Calu3 (cell line): ENCODE data around the gene CHID1. TPM values are rescaled to one million over a fixed set of nuclear protein-coding genes. Genes with fewer than 3 reads are reported as not detected.
A peak's percentile ranks its signal among the peaks of the same experiment; 100 is the strongest.

Experiments
- BruUV-seq: library from RNA; stranded (reverse); fragments of 400-500 nt; replicated peaks from 2 replicates; lab custom pipeline; 2021; lab: Mats Ljungman, UMichigan
- CTCF ChIA-PET: fragments of 300-600 bp; sonication (Branson Sonifier 250); formaldehyde crosslinking; loops from one replicate; lab custom pipeline; 2022; ENCODE audit warnings: antibody characterized with exemption; lab: Charles Lee
- DNase-seq: peaks from one replicate; pipeline ENCODE4 v3.0.0; 2022
- H3K27ac Mint-ChIP-seq: one replicate; pipeline ENCODE4 v1.8.0; 2022; ENCODE audit warnings: mixed read lengths; ENCODE audit not compliant: unreplicated experiment
- H3K27me3 Mint-ChIP-seq: one replicate; pipeline ENCODE4 v1.8.0; 2022; ENCODE audit warnings: mixed read lengths; ENCODE audit not compliant: unreplicated experiment
- H3K36me3 Mint-ChIP-seq: one replicate; pipeline ENCODE4 v1.8.0; 2022; ENCODE audit warnings: mild to moderate bottlenecking, moderate library complexity, mixed read lengths; ENCODE audit not compliant: insufficient read depth, unreplicated experiment
- H3K4me1 Mint-ChIP-seq: one replicate; pipeline ENCODE4 v1.8.0; 2022; ENCODE audit warnings: mild to moderate bottlenecking, low read depth, mixed read lengths; ENCODE audit not compliant: unreplicated experiment
- H3K4me3 Mint-ChIP-seq: one replicate; pipeline ENCODE4 v1.8.0; 2022; ENCODE audit warnings: mild to moderate bottlenecking, low read depth, moderate library complexity, mixed read lengths; ENCODE audit not compliant: unreplicated experiment
- H3K9me3 Mint-ChIP-seq: one replicate; pipeline ENCODE4 v1.8.0; 2022; ENCODE audit warnings: low read depth, mixed read lengths; ENCODE audit not compliant: unreplicated experiment
- CTCF ChIP-seq: fragments of 200-600 bp; IDR thresholded peaks from one replicate; pipeline ENCODE4 v1.8.0; 2022; ENCODE audit warnings: antibody characterized with exemption; ENCODE audit not compliant: unreplicated experiment
- intact Hi-C: fragments of 100-400 bp; cut with micrococcal nuclease; formaldehyde crosslinking; loops from one replicate; pipeline ENCODE4 v1.10.0; 2022; ENCODE audit not compliant: unreplicated experiment
- total RNA-seq: library from RNA; stranded (reverse); gene quantifications from 2 replicates; pipeline ENCODE4 v1.2.3, GENCODE V29; 2022

Gene CHID1
- total RNA-seq, 1 experiment from 2014 or later = 134 TPM

DNA sequence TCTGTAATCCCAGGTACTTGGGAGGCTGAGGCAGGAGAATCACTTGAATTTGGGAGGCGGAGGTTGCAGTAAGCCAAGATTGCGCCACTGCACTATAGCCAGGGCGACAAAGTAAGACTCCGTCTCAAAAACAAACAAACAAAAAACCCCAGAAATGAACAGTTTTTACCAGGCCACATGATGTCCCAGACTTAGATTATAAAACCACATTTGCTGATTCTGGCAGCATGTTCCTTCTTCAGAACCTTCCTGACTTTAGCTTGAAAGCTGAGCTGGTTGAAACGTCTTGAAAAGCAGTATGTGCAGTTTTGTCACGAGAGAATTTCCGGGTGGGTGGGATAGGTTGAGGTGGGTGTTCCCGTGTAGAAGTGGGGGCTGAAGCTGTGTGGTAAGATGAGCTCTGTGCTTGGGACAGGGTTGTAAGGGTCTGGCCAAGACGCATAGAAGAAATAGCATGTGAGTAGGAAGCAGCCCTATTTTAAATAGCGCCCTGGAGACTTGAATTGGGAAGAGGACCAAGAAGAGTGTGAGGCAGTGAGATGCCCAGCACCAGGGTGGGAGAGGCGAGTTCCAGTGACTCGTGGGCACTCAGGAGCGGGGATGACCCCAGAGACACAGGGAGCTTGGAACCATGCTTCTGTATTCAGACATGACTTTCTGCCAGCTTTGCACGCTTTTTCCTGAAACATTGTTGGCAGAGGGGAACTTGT, 22.7 kb upstream of the CHID1 start:
- Mint-ChIP-seq H3K9me3 (no peaks in the 10 kb centered on the region), H3K36me3 (peaks cover 25% of the 10 kb centered on the region), H3K27ac (no peak overlapping the region), H3K4me1 (peaks cover 16% of the 10 kb centered on the region), H3K4me3 (no peak overlapping the region), H3K27me3 (no peaks in the 10 kb centered on the region)
- intact Hi-C loops = no loop called here
- no peak for TF ChIP-seq CTCF
- no TSS peak for BruUV-seq
- no peak for DNase-seq
- CTCF ChIA-PET = interaction anchor here (1.0 kb wide), 1 partner anchor 21 kb away, joined by 3 read pairs; no protein-coding TSS in a partner anchor

DNA sequence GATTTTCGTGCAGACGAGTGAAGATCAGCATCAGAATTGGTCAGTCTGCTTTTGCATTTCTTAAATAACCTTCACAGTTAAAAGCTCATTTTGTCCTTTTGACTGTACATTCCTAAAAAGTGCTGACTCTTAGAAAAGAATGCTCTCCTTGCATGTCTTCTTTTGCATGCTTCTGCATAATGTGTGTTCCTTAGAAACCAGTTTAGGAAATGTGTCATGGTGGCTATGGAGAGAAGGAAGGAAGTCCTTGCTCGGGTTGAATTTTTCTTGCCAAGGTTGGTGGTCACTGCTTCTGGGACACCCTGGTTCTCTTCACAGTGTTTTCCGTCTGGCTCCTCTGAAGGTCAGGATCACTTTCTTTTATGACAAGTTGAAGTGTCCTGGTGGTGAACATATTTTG, 21.8 kb upstream of the CHID1 start:
- DNase-seq = no peak
- TF ChIP-seq CTCF = no peak
- CTCF ChIA-PET = no interaction called here
- no peak overlapping the region for H3K4me3 Mint-ChIP-seq
- H3K27me3 Mint-ChIP-seq = no peaks in the 10 kb centered on the region
- H3K36me3 Mint-ChIP-seq = peaks cover 27% of the 10 kb centered on the region
- intact Hi-C loops = no loop called here
- peaks cover 17% of the 10 kb centered on the region for H3K4me1 Mint-ChIP-seq
- no TSS peak for BruUV-seq
- H3K9me3 Mint-ChIP-seq = no peaks in the 10 kb centered on the region
- no peak overlapping the region for H3K27ac Mint-ChIP-seq

GRCh38 chr11:931385-931784, 20.8 kb upstream of the CHID1 start:
- TSS peak; percentile 2 for BruUV-seq
- Mint-ChIP-seq H3K36me3 (peaks cover 38% of the 10 kb centered on the region), H3K9me3 (no peaks in the 10 kb centered on the region), H3K27ac (no peak overlapping the region), H3K27me3 (no peaks in the 10 kb centered on the region), H3K4me1 (peaks cover 17% of the 10 kb centered on the region), H3K4me3 (no peak overlapping the region)
- intact Hi-C loops = no loop called here
- no peak for TF ChIP-seq CTCF
- no peak for DNase-seq
- CTCF ChIA-PET = no interaction called here

- no peak overlapping the region for H3K27ac Mint-ChIP-seq
- TF ChIP-seq CTCF = no peak
- H3K4me3 Mint-ChIP-seq = no peak overlapping the region
- H3K27me3 Mint-ChIP-seq = no peaks in the 10 kb centered on the region
- no peaks in the 10 kb centered on the region for H3K9me3 Mint-ChIP-seq
- no TSS peak for BruUV-seq
- no peak for DNase-seq
- peaks cover 38% of the 10 kb centered on the region for H3K36me3 Mint-ChIP-seq
- CTCF ChIA-PET = interaction anchor here (0.7 kb wide), 1 partner anchor 228 kb away, joined by 7 read pairs; no protein-coding TSS in a partner anchor
- intact Hi-C loops = loop anchor here (10.0 kb wide), 1 partner anchor 115 kb away; no protein-coding TSS in a partner anchor
- peaks cover 17% of the 10 kb centered on the region for H3K4me1 Mint-ChIP-seq
Observed at GRCh38 chr11:929405-929804, 18.8 kb upstream of the CHID1 start.
